Neural cell (in vitro differentiated cells): ENCODE data around the gene PCDHGA8.

Source experiments
- EZH2 ChIP-seq: fragments of 200-600, 300-800 bp; shearing (Covaris generic), sonication (generic); IDR thresholded peaks from 2 replicates; pipeline ENCODE4 v1.6.1; 2014; ENCODE audit warnings: antibody characterized with exemption, low read length, borderline replicate concordance, mild to moderate bottlenecking; ENCODE audit not compliant: insufficient read depth, poor library complexity, severe bottlenecking
- RAD21 ChIP-seq: fragments of 450-650 bp; conservative IDR thresholded peaks from 2 replicates; pipeline ENCODE4 v1.6.1; 2014; ENCODE audit warnings: antibody characterized with exemption, mild to moderate bottlenecking, moderate library complexity
- TAF1 ChIP-seq: IDR thresholded peaks from 2 replicates; pipeline ENCODE4 v1.6.1; 2012; ENCODE audit warnings: low read depth
- TF ChIP-seq, protein P1 (sequence below): IDR thresholded peaks from 2 replicates; pipeline ENCODE4 v1.6.1; 2012; ENCODE audit warnings: borderline replicate concordance
- TF ChIP-seq, protein P2 (sequence below): fragments of 450-650 bp; IDR thresholded peaks from 2 replicates; pipeline ENCODE4 v1.5.1; 2014; ENCODE audit warnings: antibody characterized with exemption, mild to moderate bottlenecking, moderate library complexity; ENCODE audit not compliant: poor library complexity, severe bottlenecking

DNA sequence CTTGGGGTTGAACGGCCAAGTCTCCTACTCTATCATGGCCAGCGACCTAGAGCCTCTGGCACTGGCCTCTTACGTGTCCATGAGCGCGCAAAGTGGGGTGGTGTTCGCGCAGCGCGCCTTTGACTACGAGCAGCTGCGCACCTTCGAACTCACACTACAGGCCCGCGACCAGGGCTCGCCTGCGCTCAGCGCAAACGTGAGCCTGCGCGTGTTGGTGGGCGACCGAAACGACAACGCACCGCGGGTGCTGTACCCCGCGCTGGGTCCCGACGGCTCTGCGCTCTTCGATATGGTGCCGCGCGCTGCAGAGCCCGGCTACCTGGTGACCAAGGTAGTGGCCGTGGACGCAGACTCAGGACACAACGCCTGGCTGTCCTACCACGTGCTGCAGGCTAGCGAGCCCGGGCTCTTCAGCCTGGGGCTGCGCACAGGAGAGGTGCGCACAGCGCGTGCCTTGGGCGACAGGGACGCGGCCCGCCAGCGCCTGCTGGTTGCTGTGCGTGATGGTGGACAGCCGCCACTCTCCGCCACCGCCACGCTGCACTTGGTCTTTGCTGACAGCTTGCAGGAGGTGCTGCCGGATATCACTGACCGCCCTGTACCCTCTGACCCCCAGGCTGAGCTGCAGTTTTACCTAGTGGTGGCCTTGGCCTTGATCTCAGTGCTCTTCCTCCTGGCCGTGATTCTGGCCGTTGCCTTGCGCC is 7.3 kb downstream of the PCDHGA8 start:
- TF ChIP-seq EZH2 (no peak), TAF1 (no peak), RAD21 (no peak)
- TF ChIP-seq, protein P1, sequence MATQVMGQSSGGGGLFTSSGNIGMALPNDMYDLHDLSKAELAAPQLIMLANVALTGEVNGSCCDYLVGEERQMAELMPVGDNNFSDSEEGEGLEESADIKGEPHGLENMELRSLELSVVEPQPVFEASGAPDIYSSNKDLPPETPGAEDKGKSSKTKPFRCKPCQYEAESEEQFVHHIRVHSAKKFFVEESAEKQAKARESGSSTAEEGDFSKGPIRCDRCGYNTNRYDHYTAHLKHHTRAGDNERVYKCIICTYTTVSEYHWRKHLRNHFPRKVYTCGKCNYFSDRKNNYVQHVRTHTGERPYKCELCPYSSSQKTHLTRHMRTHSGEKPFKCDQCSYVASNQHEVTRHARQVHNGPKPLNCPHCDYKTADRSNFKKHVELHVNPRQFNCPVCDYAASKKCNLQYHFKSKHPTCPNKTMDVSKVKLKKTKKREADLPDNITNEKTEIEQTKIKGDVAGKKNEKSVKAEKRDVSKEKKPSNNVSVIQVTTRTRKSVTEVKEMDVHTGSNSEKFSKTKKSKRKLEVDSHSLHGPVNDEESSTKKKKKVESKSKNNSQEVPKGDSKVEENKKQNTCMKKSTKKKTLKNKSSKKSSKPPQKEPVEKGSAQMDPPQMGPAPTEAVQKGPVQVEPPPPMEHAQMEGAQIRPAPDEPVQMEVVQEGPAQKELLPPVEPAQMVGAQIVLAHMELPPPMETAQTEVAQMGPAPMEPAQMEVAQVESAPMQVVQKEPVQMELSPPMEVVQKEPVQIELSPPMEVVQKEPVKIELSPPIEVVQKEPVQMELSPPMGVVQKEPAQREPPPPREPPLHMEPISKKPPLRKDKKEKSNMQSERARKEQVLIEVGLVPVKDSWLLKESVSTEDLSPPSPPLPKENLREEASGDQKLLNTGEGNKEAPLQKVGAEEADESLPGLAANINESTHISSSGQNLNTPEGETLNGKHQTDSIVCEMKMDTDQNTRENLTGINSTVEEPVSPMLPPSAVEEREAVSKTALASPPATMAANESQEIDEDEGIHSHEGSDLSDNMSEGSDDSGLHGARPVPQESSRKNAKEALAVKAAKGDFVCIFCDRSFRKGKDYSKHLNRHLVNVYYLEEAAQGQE: no peak
- TF ChIP-seq, protein P2, sequence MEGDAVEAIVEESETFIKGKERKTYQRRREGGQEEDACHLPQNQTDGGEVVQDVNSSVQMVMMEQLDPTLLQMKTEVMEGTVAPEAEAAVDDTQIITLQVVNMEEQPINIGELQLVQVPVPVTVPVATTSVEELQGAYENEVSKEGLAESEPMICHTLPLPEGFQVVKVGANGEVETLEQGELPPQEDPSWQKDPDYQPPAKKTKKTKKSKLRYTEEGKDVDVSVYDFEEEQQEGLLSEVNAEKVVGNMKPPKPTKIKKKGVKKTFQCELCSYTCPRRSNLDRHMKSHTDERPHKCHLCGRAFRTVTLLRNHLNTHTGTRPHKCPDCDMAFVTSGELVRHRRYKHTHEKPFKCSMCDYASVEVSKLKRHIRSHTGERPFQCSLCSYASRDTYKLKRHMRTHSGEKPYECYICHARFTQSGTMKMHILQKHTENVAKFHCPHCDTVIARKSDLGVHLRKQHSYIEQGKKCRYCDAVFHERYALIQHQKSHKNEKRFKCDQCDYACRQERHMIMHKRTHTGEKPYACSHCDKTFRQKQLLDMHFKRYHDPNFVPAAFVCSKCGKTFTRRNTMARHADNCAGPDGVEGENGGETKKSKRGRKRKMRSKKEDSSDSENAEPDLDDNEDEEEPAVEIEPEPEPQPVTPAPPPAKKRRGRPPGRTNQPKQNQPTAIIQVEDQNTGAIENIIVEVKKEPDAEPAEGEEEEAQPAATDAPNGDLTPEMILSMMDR: no peak
